Kidney (tissue), 14 donors: ENCODE measurements around the gene FAM78A. TPM values are rescaled to one million over a fixed set of nuclear protein-coding genes. Genes with fewer than 3 reads are reported as not detected.

Experiments
- DNase-seq, 5 donors: peaks; one replicate each; pipeline ENCODE4 v3.0.0-alpha.2; 2013 to 2020
- FAIRE-seq: peaks from 2 replicates; lab custom pipeline; 2012; peaks lifted over from hg19 to GRCh38; lab: Jason Lieb, UNC
- H3K27ac ChIP-seq, 2 donors: one replicate each; pipeline ENCODE4 v1.7.0; 2013; ENCODE audit warnings: low read depth in 2 of 2, low read length in 2 of 2, inconsistent platforms in 1 of 2
- H3K27me3 ChIP-seq: one replicate; pipeline ENCODE4 v1.7.1; 2013; ENCODE audit warnings: low read length, inconsistent platforms; ENCODE audit not compliant: control insufficient read depth, insufficient read depth
- H3K36me3 ChIP-seq, 3 donors: one replicate each; pipeline versions ENCODE4 v1.7.0 to v1.7.1; 2013; ENCODE audit warnings: low read length in 3 of 3, control low read depth in 1 of 3, inconsistent platforms in 1 of 3; ENCODE audit not compliant: insufficient read depth in 3 of 3, control insufficient read depth in 2 of 3
- H3K4me1 ChIP-seq, 3 donors: one replicate each; pipeline versions ENCODE4 v1.7.0 to v1.7.1; 2013; ENCODE audit warnings: low read length in 3 of 3, inconsistent platforms in 1 of 3, low read depth in 1 of 3; ENCODE audit not compliant: control insufficient read depth in 2 of 3, insufficient read depth in 2 of 3
- H3K4me3 ChIP-seq, 3 donors: one replicate each; pipeline versions ENCODE4 v1.7.0 to v1.8.1; 2013; ENCODE audit warnings: low read length in 3 of 3, control low read depth in 1 of 3, inconsistent platforms in 1 of 3
- H3K9ac ChIP-seq, 3 donors: one replicate each; pipeline versions ENCODE4 v1.7.0 to v1.7.1; 2013; ENCODE audit warnings: low read length in 3 of 3, control low read depth in 1 of 3, inconsistent platforms in 1 of 3
- H3K9me3 ChIP-seq, 3 donors: one replicate each; pipeline versions ENCODE4 v1.7.0 to v1.7.1; 2013; ENCODE audit warnings: low read length in 3 of 3, control low read depth in 1 of 3, inconsistent platforms in 1 of 3; ENCODE audit not compliant: control insufficient read depth in 2 of 3, insufficient read depth in 1 of 3
- intact Hi-C: fragments of 100-400 bp; cut with DNase I; formaldehyde crosslinking; loops from one replicate; pipeline ENCODE4 v1.11.1; 2022
- polyA plus RNA-seq: library from polyadenylated mRNA; stranded (reverse); fragments of 350-450 nt; fragmentation: Illumina TruSeq; extraction: RNeasy Lipid Tissue Mini Kit (QIAGEN cat#74804); gene quantifications from one replicate; pipeline ENCODE4 v1.2.3, GENCODE V29; 2014; ENCODE audit warnings: low read depth, low replicate concordance; ENCODE audit not compliant: insufficient read depth
- total RNA-seq: library from RNA; stranded (reverse); fragmentation: NEBNext Ultra II Directional; extraction: Animal tissue kit (Norgen Biotek cat#: 25700); gene quantifications from one replicate; pipeline ENCODE4 v1.2.1, GENCODE V29; 2021
- TF ChIP-seq, protein P1 (sequence below): IDR thresholded peaks from 3 replicates; pipeline ENCODE4 v1.5.1; 2012; ENCODE audit warnings: mild to moderate bottlenecking, moderate library complexity, borderline replicate concordance; ENCODE audit not compliant: insufficient read depth; ENCODE audit errors: extremely low read depth
- donor health status: control.
- donor health status: control.
- donor health status: control.
- donor health status: control.
- donor health status: control.
- donor health status: DM: yes; HTN: yes; CAD: no.
- donor health status: Normal renal cell carcinoma (clear cell type).

FAM78A gene
- total and polyA plus RNA-seq, 2 donors from 2014 or later = 1.6 to 6.1 TPM

DNA sequence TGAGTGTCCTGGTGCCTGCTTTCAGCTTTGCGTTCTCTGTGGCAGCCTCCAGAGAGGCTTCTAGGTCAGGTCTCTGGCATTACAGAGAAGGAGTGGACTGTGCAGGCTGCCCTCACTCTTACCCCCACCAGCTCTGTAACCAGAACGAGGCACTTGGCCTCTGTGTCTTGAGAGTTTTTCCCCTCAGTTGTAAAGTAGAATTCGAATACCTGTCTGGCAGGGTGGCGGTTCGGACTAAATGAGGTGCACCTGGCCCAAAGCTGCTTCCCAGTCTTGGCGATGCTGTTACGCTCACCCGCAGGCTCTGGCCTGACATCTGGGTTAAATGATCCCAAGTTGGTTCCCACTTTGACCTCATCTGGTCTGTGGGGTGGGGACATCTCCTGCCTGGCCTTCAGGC, 40.1 kb downstream of the FAM78A start:
- intact Hi-C loops = no loop called here
- no peak for FAIRE-seq
- TF ChIP-seq, protein P1, sequence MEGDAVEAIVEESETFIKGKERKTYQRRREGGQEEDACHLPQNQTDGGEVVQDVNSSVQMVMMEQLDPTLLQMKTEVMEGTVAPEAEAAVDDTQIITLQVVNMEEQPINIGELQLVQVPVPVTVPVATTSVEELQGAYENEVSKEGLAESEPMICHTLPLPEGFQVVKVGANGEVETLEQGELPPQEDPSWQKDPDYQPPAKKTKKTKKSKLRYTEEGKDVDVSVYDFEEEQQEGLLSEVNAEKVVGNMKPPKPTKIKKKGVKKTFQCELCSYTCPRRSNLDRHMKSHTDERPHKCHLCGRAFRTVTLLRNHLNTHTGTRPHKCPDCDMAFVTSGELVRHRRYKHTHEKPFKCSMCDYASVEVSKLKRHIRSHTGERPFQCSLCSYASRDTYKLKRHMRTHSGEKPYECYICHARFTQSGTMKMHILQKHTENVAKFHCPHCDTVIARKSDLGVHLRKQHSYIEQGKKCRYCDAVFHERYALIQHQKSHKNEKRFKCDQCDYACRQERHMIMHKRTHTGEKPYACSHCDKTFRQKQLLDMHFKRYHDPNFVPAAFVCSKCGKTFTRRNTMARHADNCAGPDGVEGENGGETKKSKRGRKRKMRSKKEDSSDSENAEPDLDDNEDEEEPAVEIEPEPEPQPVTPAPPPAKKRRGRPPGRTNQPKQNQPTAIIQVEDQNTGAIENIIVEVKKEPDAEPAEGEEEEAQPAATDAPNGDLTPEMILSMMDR = no peak
- Histone ChIP-seq H3K9me3 (no peaks in the 10 kb centered on the region), H3K36me3 (peaks cover 0 to 23% (median 18%) of the 10 kb centered on the region in 3 donors), H3K9ac (no peak overlapping the region), H3K27ac (no peak overlapping the region), H3K4me1 (peaks cover 0 to 3% (median 0%) of the 10 kb centered on the region in 3 donors), H3K27me3 (no peaks in the 10 kb centered on the region), H3K4me3 (no peak overlapping the region)
- DNase-seq = peak in 1 of 5 donors; percentile 50

GRCh38 chr9:131235480-131235851, 40.8 kb downstream of the FAM78A start:
- TF ChIP-seq, protein P1 = no peak
- Histone ChIP-seq H3K36me3 (peaks cover 0 to 26% (median 20%) of the 10 kb centered on the region in 3 donors), H3K27ac (no peak overlapping the region), H3K4me3 (no peak overlapping the region), H3K27me3 (no peaks in the 10 kb centered on the region), H3K4me1 (peaks cover 0 to 3% (median 0%) of the 10 kb centered on the region in 3 donors), H3K9me3 (no peaks in the 10 kb centered on the region), H3K9ac (no peak overlapping the region)
- intact Hi-C loops = no loop called here
- FAIRE-seq (no peak), DNase-seq (peak in 1 of 5 donors; percentile 39)

DNA sequence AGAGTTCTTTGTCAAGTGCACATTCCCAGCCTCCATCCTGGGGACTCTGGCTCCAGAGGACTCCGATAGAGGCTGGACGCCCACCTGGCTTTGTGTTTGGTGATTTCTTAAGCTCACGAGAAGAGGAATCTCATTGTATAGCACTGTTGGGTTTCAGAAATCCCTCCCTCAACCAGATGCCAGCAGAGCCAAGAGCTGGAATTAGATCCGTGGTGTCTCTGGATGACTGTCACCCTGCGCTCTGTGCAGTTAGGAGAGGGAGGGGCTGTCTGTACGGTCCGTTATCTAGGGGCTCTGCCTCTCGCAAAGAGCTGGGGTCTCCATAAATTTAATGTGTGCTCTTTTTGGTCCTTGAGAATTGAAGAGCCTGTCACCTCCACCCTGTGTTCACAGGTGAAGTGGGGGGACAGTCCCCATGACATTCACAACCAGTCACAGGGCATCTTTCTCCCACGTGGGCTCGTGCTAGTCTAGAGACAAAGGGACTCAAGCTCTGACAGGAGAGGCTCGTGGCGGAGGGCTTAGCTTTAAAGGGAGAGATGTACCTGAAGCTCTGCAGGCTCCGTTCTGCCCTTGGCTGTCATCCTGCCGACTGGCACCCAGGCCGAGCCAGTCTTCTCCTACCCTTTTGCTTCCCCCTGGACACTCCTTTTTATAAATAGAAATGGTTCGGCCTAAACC, 41.4 kb downstream of the FAM78A start:
- no peak overlapping the region for H3K27ac ChIP-seq
- H3K9me3 ChIP-seq = no peaks in the 10 kb centered on the region
- DNase-seq (peak in 1 of 5 donors; percentile 36), FAIRE-seq (no peak)
- no peaks in the 10 kb centered on the region for H3K27me3 ChIP-seq
- peaks cover 0 to 26% (median 21%) of the 10 kb centered on the region in 3 donors for H3K36me3 ChIP-seq
- H3K4me1 ChIP-seq = peaks cover 0 to 3% (median 0%) of the 10 kb centered on the region in 3 donors
- intact Hi-C loops = no loop called here
- TF ChIP-seq, protein P1 = no peak
- H3K4me3 ChIP-seq = no peak overlapping the region
- H3K9ac ChIP-seq = no peak overlapping the region
